ENCODE measurements around the gene SLC37A4. TPM values are rescaled to one million over a fixed set of nuclear protein-coding genes. Genes with fewer than 3 reads are reported as not detected.

SLC37A4 gene

DNA sequence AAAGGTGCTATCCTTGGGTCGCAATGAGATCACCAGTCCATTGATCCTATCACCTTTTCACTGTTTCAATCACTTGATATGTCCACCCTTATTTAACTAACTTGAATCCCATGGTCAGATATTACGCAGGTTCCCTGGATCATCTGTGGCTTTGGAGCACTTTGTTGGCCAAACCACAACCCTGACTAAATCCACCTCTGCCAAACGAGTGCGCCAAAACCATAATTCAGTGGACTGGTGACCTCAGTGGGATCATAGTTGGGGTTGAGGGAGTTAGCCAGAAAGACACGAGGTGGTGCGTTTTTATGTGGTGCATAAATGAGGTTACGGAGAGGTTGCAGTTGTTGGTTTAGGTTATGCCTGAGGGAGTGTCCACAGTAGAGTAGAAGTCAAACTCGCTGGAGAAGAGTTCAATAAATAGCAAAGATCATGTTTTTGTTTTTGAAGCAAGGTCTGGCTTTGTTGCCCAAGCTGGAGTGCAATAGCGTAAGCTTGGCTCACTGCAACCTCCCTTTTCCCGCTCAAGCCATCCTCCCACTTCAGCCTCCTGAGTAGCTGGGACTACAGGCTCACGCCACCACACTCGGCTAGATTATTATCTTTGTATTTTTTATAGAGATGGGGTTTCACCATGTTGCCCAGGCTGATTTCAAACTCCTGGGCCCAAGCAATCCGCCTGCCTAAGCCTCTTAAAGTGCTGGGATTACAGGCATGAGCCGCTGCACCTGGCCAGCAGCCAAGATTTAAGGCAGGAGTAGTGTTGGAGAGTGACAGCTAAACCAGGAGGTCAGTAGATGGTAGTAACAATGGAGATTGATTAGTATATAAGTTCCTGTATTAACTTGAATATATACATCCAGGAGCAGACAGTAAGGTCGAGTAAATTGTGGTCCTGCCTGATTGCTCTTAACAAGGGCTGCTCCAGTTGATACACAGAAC lies 54.6 kb downstream of the SLC37A4 start:
- Histone ChIP-seq H2BK5ac (ENCODE audit: low read length) (no peak overlapping the region), H3K18ac (ENCODE audit: low read length) (no peak overlapping the region), H4K8ac (ENCODE audit: low read depth, low read length) (no peak overlapping the region), H3K79me2 (ENCODE audit: control insufficient read depth, insufficient read depth, low read length) (no peaks in the 10 kb centered on the region), H2BK15ac (replicated peaks; ENCODE audit: low read depth) (no peak overlapping the region), H3K27ac (ENCODE audit: low read depth, low read length) (no peak overlapping the region), H3K36me3 (ENCODE audit: control insufficient read depth, insufficient read depth, low read length) (no peaks in the 10 kb centered on the region), H3K23ac (ENCODE audit: low read length) (no peak overlapping the region), H2BK120ac (ENCODE audit: low read depth, low read length) (no peak overlapping the region), H3K9ac (ENCODE audit: low read length) (no peak overlapping the region), H3K4me1 (ENCODE audit: control insufficient read depth, low read depth, low read length) (no peaks in the 10 kb centered on the region), H3K4me2 (ENCODE audit: low read length) (no peak overlapping the region), H3K4me3 (ENCODE audit: low read length) (no peak overlapping the region), H3K27me3 (ENCODE audit: insufficient read depth, low read length, poor library complexity) (no peaks in the 10 kb centered on the region), H4K5ac (ENCODE audit: low read length) (no peak overlapping the region), H3K4ac (ENCODE audit: low read depth, low read length) (no peak overlapping the region), H3K79me1 (ENCODE audit: low read length) (no peaks in the 10 kb centered on the region), H2AK5ac (ENCODE audit: low read length) (no peak overlapping the region), H3K56ac (ENCODE audit: low read length) (no peak overlapping the region)
- WGBS (ENCODE audit: extremely low coverage, insufficient coverage, low lambda C conversion rate), result no CpG with 5 or more reads among the region's 15 CpGs
- no peak for DNase-seq

Small RNAs within 50 kb of the gene (small RNA-seq; reads per million reads assigned to genes)
- gene AP003392.2 (ENCODE audit: insufficient read depth) (not detected), gene RF00017 (ENCODE audit: insufficient read depth) (not detected), gene RF00019 (ENCODE audit: insufficient read depth) (not detected)
